Measurements from ENCODE around the gene MMP10. TPM values are rescaled to one million over a fixed set of nuclear protein-coding genes. Genes with fewer than 3 reads are reported as not detected.

MMP10 gene
- polyA plus RNA-seq, 3 donors: not detected

- Histone ChIP-seq H3K4me3 (replicated peaks in 1 of 3; ENCODE audit: low read depth in 2 of 3, low read length in 3 of 3) (no peak overlapping the region), H3K4me2 (replicated peaks; ENCODE audit: extremely low read depth, low read length, poor library complexity, severe bottlenecking) (no peak overlapping the region), H3K27me3 (ENCODE audit: control insufficient read depth in 2 of 2, insufficient read depth in 2 of 2, low read length in 2 of 2) (no peaks in the 10 kb centered on the region), H3K4me1 (ENCODE audit: control insufficient read depth in 1 of 2, insufficient read depth in 2 of 2, low read length in 2 of 2) (no peaks in the 10 kb centered on the region), H4K20me1 (ENCODE audit: insufficient read depth, low read length) (no peaks in the 10 kb centered on the region), H3K9me3 (replicated peaks in 1 of 2; ENCODE audit: control insufficient read depth in 1 of 2, insufficient read depth in 1 of 2, low read length in 2 of 2) (no peaks in the 10 kb centered on the region), H3K9ac (ENCODE audit: insufficient read depth, low read length, poor library complexity, severe bottlenecking) (no peak overlapping the region), H3K36me3 (replicated peaks in 1 of 2; ENCODE audit: control insufficient read depth in 1 of 2, insufficient read depth in 2 of 2, low read length in 2 of 2) (no peaks in the 10 kb centered on the region), H2AFZ (ENCODE audit: insufficient read depth, low read depth, low read length, poor library complexity, severe bottlenecking) (no peak overlapping the region), H3K79me2 (ENCODE audit: insufficient read depth, low read length) (no peaks in the 10 kb centered on the region), H3K27ac (ENCODE audit: low read depth in 1 of 2, low read length in 2 of 2) (no peak overlapping the region)
- H3K27me3 Mint-ChIP-seq (ENCODE audit: low read depth in 3 of 3): peaks cover 4 to 6% (median 5%) of the 10 kb centered on the region in 3 donors
- TF ChIP-seq CTCF (IDR thresholded peaks at IDR 0.05): no peak
- intact Hi-C loops (cut with micrococcal nuclease): no loop called here
- WGBS (ENCODE audit: insufficient coverage): no CpG with 5 or more reads among the region's 1 CpG
- H3K9me3 Mint-ChIP-seq: peaks cover 0 to 11% (median 6%) of the 10 kb centered on the region in 7 donors
- no peaks in the 10 kb centered on the region for H3K4me1 Mint-ChIP-seq
- no peak for DNase-seq
- H3K27ac Mint-ChIP-seq: no peak overlapping the region
- no peak overlapping the region for H3K4me3 Mint-ChIP-seq
- H3K36me3 Mint-ChIP-seq: no peaks in the 10 kb centered on the region
Measured at GRCh38 chr11:102813484-102813883, 33.1 kb upstream of the MMP10 start.

- Histone ChIP-seq H4K20me1 (ENCODE audit: insufficient read depth, low read length) (no peaks in the 10 kb centered on the region), H3K79me2 (ENCODE audit: insufficient read depth, low read length) (no peaks in the 10 kb centered on the region), H3K27me3 (ENCODE audit: control insufficient read depth in 2 of 2, insufficient read depth in 2 of 2, low read length in 2 of 2) (peaks cover 0 to 2% of the 10 kb centered on the region in 2 donors), H3K4me2 (replicated peaks; ENCODE audit: extremely low read depth, low read length, poor library complexity, severe bottlenecking) (no peak overlapping the region), H2AFZ (ENCODE audit: insufficient read depth, low read depth, low read length, poor library complexity, severe bottlenecking) (no peak overlapping the region), H3K27ac (ENCODE audit: low read depth in 1 of 2, low read length in 2 of 2) (no peak overlapping the region), H3K4me3 (replicated peaks in 1 of 3; ENCODE audit: low read depth in 2 of 3, low read length in 3 of 3) (no peak overlapping the region), H3K4me1 (ENCODE audit: control insufficient read depth in 1 of 2, insufficient read depth in 2 of 2, low read length in 2 of 2) (no peaks in the 10 kb centered on the region), H3K36me3 (replicated peaks in 1 of 2; ENCODE audit: control insufficient read depth in 1 of 2, insufficient read depth in 2 of 2, low read length in 2 of 2) (no peaks in the 10 kb centered on the region), H3K9me3 (replicated peaks in 1 of 2; ENCODE audit: control insufficient read depth in 1 of 2, insufficient read depth in 1 of 2, low read length in 2 of 2) (no peaks in the 10 kb centered on the region), H3K9ac (ENCODE audit: insufficient read depth, low read length, poor library complexity, severe bottlenecking) (no peak overlapping the region)
- H3K9me3 Mint-ChIP-seq: peaks cover 0 to 9% (median 5%) of the 10 kb centered on the region in 7 donors
- H3K27me3 Mint-ChIP-seq (ENCODE audit: low read depth in 3 of 3): peaks cover 9 to 11% (median 11%) of the 10 kb centered on the region in 3 donors
- no peak overlapping the region for H3K27ac Mint-ChIP-seq
- WGBS (ENCODE audit: insufficient coverage): no CpG with 5 or more reads among the region's 3 CpGs
- intact Hi-C loops (cut with micrococcal nuclease): no loop called here
- no peaks in the 10 kb centered on the region for H3K36me3 Mint-ChIP-seq
- no peaks in the 10 kb centered on the region for H3K4me1 Mint-ChIP-seq
- TF ChIP-seq CTCF (IDR thresholded peaks at IDR 0.05): no peak
- H3K4me3 Mint-ChIP-seq: no peak overlapping the region
- DNase-seq: no peak
Measured at GRCh38 chr11:102812188-102812587, 31.8 kb upstream of the MMP10 start.

All from CD14-positive monocyte (primary cell).